A549 (cell line): ENCODE measurements around the gene APC.
"Not testable (repeated sequence)": the region's sequence is repeated elsewhere in the genome, so short reads cannot be mapped to it uniquely, and the experiment has no call there.

Experiments
- CBX8 ChIP-seq: fragments of 200-600 bp; sonication (generic); IDR thresholded peaks from 2 replicates; pipeline ENCODE4 v1.6.1; 2016
- EHMT2 ChIP-seq: fragments of 200-600 bp; sonication (generic); IDR thresholded peaks from 2 replicates; pipeline ENCODE4 v1.6.1; 2016; ENCODE audit warnings: antibody characterized with exemption, low read depth, mild to moderate bottlenecking, moderate library complexity
- ESRRA ChIP-seq: fragments of 150-350 bp; IDR thresholded peaks from 2 replicates; pipeline ENCODE4 v1.6.1; 2014; ENCODE audit warnings: mild to moderate bottlenecking, low read length, borderline replicate concordance
- MAX ChIP-seq: IDR thresholded peaks from 2 replicates; pipeline ENCODE4 v1.6.1; 2012
- MAZ ChIP-seq: fragments of 150-350 bp; IDR thresholded peaks from 2 replicates; pipeline ENCODE4 v1.6.1; 2014; ENCODE audit warnings: antibody characterized with exemption, low read depth, low read length, borderline replicate concordance
- NR3C1 ChIP-seq: fragments of >200 bp; sonication (Bioruptor Twin); formaldehyde crosslinking; IDR thresholded peaks from 3 replicates; pipeline ENCODE4 v1.6.1; 2017
- PHF8 ChIP-seq: fragments of 200-600 bp; sonication (generic); IDR thresholded peaks from 2 replicates; pipeline ENCODE4 v1.6.1; 2016; ENCODE audit warnings: low read depth, mild to moderate bottlenecking, antibody characterized with exemption, moderate library complexity, borderline replicate concordance
- RAD21 ChIP-seq, 2 experiments: fragments of >200 bp in 1 of 2; sonication (Bioruptor Twin) in 1 of 2; formaldehyde crosslinking in 1 of 2; IDR thresholded peaks in 1 of 2; conservative IDR thresholded peaks in 1 of 2; 2 replicates in 1 of 2; 3 replicates in 1 of 2; pipeline ENCODE4 v1.6.1; 2012 to 2018; ENCODE audit warnings: inconsistent platforms in 1 of 2
- TP53 ChIP-seq: fragments of 250-450 bp; sonication (Bioruptor Pico); IDR thresholded peaks from 2 replicates; pipeline ENCODE4 v1.5.0; 2021; ENCODE audit warnings: mild to moderate bottlenecking, moderate library complexity
- TF ChIP-seq, protein P1 (sequence below): fragments of >200 bp; sonication (Bioruptor Twin); formaldehyde crosslinking; IDR thresholded peaks from 3 replicates; pipeline ENCODE4 v1.5.1; 2016
- TF ChIP-seq, protein P2 (sequence below): fragments of 450-650 bp; IDR thresholded peaks from 2 replicates; pipeline ENCODE4 v1.6.1; 2014; ENCODE audit warnings: antibody characterized with exemption
- TF ChIP-seq, protein P3 (sequence below): IDR thresholded peaks from 2 replicates; pipeline ENCODE4 v1.6.1; 2012; ENCODE audit warnings: low read depth, borderline replicate concordance
- TF ChIP-seq, protein P4 (sequence below): IDR thresholded peaks from 2 replicates; pipeline ENCODE4 v1.6.1; 2012

DNA sequence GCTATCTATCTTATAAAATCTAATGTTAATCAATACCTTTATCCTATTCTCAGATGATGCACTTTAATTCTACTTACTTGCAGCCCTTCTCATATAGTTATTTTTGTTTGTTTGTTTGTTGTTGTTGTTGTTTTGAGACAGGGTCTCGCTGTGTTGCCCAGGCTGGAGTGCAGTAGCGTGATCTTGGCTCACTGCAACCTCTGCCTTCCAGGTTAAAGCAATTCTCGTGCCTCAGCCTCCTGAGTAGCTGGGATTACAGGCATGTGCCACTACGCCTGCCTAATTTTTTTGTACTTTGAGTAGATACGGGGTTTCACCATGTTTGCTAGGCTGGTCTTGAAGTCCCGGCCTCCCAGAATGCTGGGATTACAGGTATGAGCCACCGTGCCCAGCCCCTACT, 20.8 kb upstream of the APC start:
- TF ChIP-seq MAX; ESRRA; PHF8; MAZ; NR3C1; RAD21 (conservative IDR thresholded peaks at IDR 0.05 in 1 of 2, IDR thresholded peaks at IDR 0.05 in 1 of 2); CBX8; EHMT2; TP53 (CRISPR knock-in tag): not testable (repeated sequence)
- TF ChIP-seq, protein P1, sequence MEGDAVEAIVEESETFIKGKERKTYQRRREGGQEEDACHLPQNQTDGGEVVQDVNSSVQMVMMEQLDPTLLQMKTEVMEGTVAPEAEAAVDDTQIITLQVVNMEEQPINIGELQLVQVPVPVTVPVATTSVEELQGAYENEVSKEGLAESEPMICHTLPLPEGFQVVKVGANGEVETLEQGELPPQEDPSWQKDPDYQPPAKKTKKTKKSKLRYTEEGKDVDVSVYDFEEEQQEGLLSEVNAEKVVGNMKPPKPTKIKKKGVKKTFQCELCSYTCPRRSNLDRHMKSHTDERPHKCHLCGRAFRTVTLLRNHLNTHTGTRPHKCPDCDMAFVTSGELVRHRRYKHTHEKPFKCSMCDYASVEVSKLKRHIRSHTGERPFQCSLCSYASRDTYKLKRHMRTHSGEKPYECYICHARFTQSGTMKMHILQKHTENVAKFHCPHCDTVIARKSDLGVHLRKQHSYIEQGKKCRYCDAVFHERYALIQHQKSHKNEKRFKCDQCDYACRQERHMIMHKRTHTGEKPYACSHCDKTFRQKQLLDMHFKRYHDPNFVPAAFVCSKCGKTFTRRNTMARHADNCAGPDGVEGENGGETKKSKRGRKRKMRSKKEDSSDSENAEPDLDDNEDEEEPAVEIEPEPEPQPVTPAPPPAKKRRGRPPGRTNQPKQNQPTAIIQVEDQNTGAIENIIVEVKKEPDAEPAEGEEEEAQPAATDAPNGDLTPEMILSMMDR: not testable (repeated sequence)
- TF ChIP-seq, protein P2, sequence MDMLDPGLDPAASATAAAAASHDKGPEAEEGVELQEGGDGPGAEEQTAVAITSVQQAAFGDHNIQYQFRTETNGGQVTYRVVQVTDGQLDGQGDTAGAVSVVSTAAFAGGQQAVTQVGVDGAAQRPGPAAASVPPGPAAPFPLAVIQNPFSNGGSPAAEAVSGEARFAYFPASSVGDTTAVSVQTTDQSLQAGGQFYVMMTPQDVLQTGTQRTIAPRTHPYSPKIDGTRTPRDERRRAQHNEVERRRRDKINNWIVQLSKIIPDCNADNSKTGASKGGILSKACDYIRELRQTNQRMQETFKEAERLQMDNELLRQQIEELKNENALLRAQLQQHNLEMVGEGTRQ: not testable (repeated sequence)
- TF ChIP-seq, protein P3, sequence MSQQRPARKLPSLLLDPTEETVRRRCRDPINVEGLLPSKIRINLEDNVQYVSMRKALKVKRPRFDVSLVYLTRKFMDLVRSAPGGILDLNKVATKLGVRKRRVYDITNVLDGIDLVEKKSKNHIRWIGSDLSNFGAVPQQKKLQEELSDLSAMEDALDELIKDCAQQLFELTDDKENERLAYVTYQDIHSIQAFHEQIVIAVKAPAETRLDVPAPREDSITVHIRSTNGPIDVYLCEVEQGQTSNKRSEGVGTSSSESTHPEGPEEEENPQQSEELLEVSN: not testable (repeated sequence)
- TF ChIP-seq, protein P4, sequence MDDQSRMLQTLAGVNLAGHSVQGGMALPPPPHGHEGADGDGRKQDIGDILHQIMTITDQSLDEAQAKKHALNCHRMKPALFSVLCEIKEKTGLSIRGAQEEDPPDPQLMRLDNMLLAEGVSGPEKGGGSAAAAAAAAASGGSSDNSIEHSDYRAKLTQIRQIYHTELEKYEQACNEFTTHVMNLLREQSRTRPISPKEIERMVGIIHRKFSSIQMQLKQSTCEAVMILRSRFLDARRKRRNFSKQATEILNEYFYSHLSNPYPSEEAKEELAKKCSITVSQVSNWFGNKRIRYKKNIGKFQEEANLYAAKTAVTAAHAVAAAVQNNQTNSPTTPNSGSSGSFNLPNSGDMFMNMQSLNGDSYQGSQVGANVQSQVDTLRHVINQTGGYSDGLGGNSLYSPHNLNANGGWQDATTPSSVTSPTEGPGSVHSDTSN: not testable (repeated sequence)
